Measurements from ENCODE around the gene C10orf90.

- TF ChIP-seq BHLHE40 (IDR thresholded peaks at IDR 0.05; ENCODE audit: borderline replicate concordance) (no peak), FOXM1 (IDR thresholded peaks at IDR 0.05; ENCODE audit: borderline replicate concordance) (no peak), SP1 (IDR thresholded peaks at IDR 0.05) (no peak), ELF4 (IDR thresholded peaks at IDR 0.05) (no peak), SUZ12 (IDR thresholded peaks at IDR 0.05) (no peak), FOXA1 (IDR thresholded peaks at IDR 0.05) (no peak), L3MBTL2 (conservative IDR thresholded peaks at IDR 0.05) (no peak), ARNT (IDR thresholded peaks at IDR 0.05) (no peak), ZNF384 (IDR thresholded peaks at IDR 0.05) (no peak), FOXK2 (IDR thresholded peaks at IDR 0.05) (no peak), CTBP1 (IDR thresholded peaks at IDR 0.05; ENCODE audit: borderline replicate concordance) (no peak), LEF1 (IDR thresholded peaks at IDR 0.05; ENCODE audit: borderline replicate concordance) (no peak), NFRKB (IDR thresholded peaks at IDR 0.05) (no peak)
- TF ChIP-seq, protein P1, sequence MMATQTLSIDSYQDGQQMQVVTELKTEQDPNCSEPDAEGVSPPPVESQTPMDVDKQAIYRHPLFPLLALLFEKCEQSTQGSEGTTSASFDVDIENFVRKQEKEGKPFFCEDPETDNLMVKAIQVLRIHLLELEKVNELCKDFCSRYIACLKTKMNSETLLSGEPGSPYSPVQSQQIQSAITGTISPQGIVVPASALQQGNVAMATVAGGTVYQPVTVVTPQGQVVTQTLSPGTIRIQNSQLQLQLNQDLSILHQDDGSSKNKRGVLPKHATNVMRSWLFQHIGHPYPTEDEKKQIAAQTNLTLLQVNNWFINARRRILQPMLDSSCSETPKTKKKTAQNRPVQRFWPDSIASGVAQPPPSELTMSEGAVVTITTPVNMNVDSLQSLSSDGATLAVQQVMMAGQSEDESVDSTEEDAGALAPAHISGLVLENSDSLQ (IDR thresholded peaks at IDR 0.05), result no peak
These were observed 35.6 kb upstream of the C10orf90 start for GRCh38 chr10:126705951-126706565.

Data from HEK293T (cell line).